Psoas muscle (tissue), 8 donors: Measurements from ENCODE around the gene LUC7L. TPM values are rescaled to one million over a fixed set of nuclear protein-coding genes. Genes with fewer than 3 reads are reported as not detected.

Source experiments
- ATAC-seq, 4 donors: fragments of 200-7000 bp; cut with Tn5 transposase; one replicate each; pipeline ENCODE4 v1.9.1; 2020; ENCODE audit warnings: moderate library complexity in 3 of 4, mild to moderate bottlenecking in 2 of 4
- DNase-seq, 2 donors: peaks; one replicate each; pipeline ENCODE4 v3.0.0-alpha.2; 2020
- H3K27ac ChIP-seq: fragments of 200-600 bp; one replicate; pipeline ENCODE4 v1.8.0; 2022
- H3K27me3 ChIP-seq, 3 donors: fragments of 200-600 bp in 1 of 3; one replicate each; pipeline versions ENCODE4 v1.6.1 to v1.8.0; 2013 to 2022; ENCODE audit warnings: low read length in 2 of 3, mild to moderate bottlenecking in 2 of 3, moderate library complexity in 1 of 3; ENCODE audit not compliant: insufficient read depth in 3 of 3
- H3K36me3 ChIP-seq, 2 donors: fragments of 200-600 bp in 1 of 2; one replicate each; pipeline versions ENCODE4 v1.6.1 to v1.8.0; 2013 to 2022; ENCODE audit warnings: low read depth in 1 of 2, mild to moderate bottlenecking in 1 of 2, moderate library complexity in 1 of 2; ENCODE audit not compliant: insufficient read depth in 1 of 2
- H3K4me1 ChIP-seq: fragments of 200-600 bp; one replicate; pipeline ENCODE4 v1.8.0; 2022
- H3K4me3 ChIP-seq: fragments of 200-600 bp; one replicate; pipeline ENCODE4 v1.8.0; 2022; ENCODE audit warnings: mild to moderate bottlenecking
- H3K9me3 ChIP-seq: fragments of 200-600 bp; one replicate; pipeline ENCODE4 v1.8.0; 2022
- CTCF ChIP-seq: fragments of 200-600 bp; IDR thresholded peaks from one replicate; pipeline ENCODE4 v1.8.0; 2022; ENCODE audit warnings: antibody characterized with exemption
- WGBS, 3 donors: extraction: QIAGEN DNeasy Blood & Tissue Kit; methylation state at CpG; one replicate each; pipeline versions ENCODE4 v1.1.6 to v1.1.7; 2013; 5-methylcytosine and 5-hydroxymethylcytosine counted together
- intact Hi-C, 2 donors: fragments of 100-400 bp; cut with DNase I; formaldehyde crosslinking; loops; one replicate each; pipeline versions ENCODE4 v1.11.0 to v1.14.2; 2022
- polyA plus RNA-seq, 3 donors: library from polyadenylated mRNA; stranded (reverse); fragments of 200-250 nt; gene quantifications; one replicate each; pipeline ENCODE4 v1.2.3, GENCODE V29; 2013
- total RNA-seq, 4 donors: library from RNA; stranded (reverse); fragmentation: NEBNext Ultra II Directional in 2 of 4; extraction: Animal tissue kit (Norgen Biotek cat#: 25700) in 2 of 4; gene quantifications; one replicate each; pipeline versions ENCODE4 v1.2.1 to v1.2.4, GENCODE V29; 2021 to 2023
- donor health status: healthy with polysubstance abuse.
- donor health status: DM: no; HTN: no; CAD: no; lungs with moderate emphysema.
- donor health status: Bipolar disorder and iron deficiency.
- donor health status: healthy.
- donor health status: DM: yes; HTN: yes; CAD: no.
- donor health status: DM: no; HTN: no; CAD: no.
- donor health status: DM: no; HTN: no; CAD: no.
- donor health status: DM: yes; HTN: yes; CAD: no.

Gene LUC7L
- total and polyA plus RNA-seq, 7 donors, result 23.8 to 58.9 (median 30.3) TPM

DNA sequence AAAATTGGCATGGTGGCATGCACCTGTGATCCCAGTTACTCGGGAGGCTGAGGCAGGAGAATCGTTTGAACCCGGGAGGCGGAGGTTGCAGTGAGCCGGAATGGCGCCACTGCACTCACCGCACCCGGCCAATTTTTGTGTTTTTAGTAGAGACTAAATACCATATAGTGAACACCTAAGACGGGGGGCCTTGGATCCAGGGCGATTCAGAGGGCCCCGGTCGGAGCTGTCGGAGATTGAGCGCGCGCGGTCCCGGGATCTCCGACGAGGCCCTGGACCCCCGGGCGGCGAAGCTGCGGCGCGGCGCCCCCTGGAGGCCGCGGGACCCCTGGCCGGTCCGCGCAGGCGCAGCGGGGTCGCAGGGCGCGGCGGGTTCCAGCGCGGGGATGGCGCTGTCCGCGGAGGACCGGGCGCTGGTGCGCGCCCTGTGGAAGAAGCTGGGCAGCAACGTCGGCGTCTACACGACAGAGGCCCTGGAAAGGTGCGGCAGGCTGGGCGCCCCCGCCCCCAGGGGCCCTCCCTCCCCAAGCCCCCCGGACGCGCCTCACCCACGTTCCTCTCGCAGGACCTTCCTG is 49.1 kb downstream of the LUC7L start, which contains the start of gene HBQ1:
Gene HBQ1 (plus strand): TSS at position 359 of the 575 bp plus-strand sequence. CDS start 28 bp downstream, at position 387.
- peak; percentile 27 for TF ChIP-seq CTCF
- 6 to 11% (median 8%) methylated on average over 29 to 59 of the region's 59 CpGs for WGBS, 3 donors
- intact Hi-C loops, result loop anchor here in 1 of 2 donors (2.0 kb wide), 1 partner anchor 73 kb away; no protein-coding TSS in a partner anchor
- Histone ChIP-seq H3K27ac (no peak within 1 kb of the TSS), H3K36me3 (no peaks in the 10 kb centered on the region), H3K4me1 (peaks cover 11% of the 10 kb centered on the region), H3K4me3 (peak within 1 kb of the TSS; percentile 49), H3K9me3 (no peaks in the 10 kb centered on the region), H3K27me3 (peaks cover 0 to 52% (median 22%) of the 10 kb centered on the region in 3 donors)
- DNase-seq (peak in 1 of 2 donors; percentile 17), ATAC-seq (peak in 1 of 4 donors; percentile 9)

- H3K27ac ChIP-seq, result no peak overlapping the region
- no peaks in the 10 kb centered on the region for H3K9me3 ChIP-seq
- ATAC-seq (no peak), DNase-seq (no peak)
- no peaks in the 10 kb centered on the region for H3K36me3 ChIP-seq
- TF ChIP-seq CTCF, result no peak
- intact Hi-C loops, result loop anchor here in 1 of 2 donors (2.0 kb wide), 1 partner anchor 73 kb away; no protein-coding TSS in a partner anchor
- 69 to 73% (median 71%) methylated on average over 17 of the region's 17 CpGs for WGBS, 3 donors
- H3K4me1 ChIP-seq, result peaks cover 11% of the 10 kb centered on the region
- no peak overlapping the region for H3K4me3 ChIP-seq
- peaks cover 0 to 60% (median 29%) of the 10 kb centered on the region in 3 donors for H3K27me3 ChIP-seq
Measured at GRCh38 chr16:179211-180092, 49.8 kb downstream of the LUC7L start.

GRCh38 chr16:178668-179015 is 50.6 kb downstream of the LUC7L start:
- H3K4me3 ChIP-seq, result no peak overlapping the region
- WGBS, 3 donors, result 84 to 91% (median 85%) methylated on average over 11 of the region's 11 CpGs
- no peak overlapping the region for H3K27ac ChIP-seq
- no peaks in the 10 kb centered on the region for H3K36me3 ChIP-seq
- intact Hi-C loops, result no loop called here
- ATAC-seq, result no peak
- H3K4me1 ChIP-seq, result peaks cover 11% of the 10 kb centered on the region
- H3K27me3 ChIP-seq, result peaks cover 0 to 62% (median 31%) of the 10 kb centered on the region in 3 donors
- DNase-seq, result no peak
- no peak for TF ChIP-seq CTCF
- H3K9me3 ChIP-seq, result no peaks in the 10 kb centered on the region

- 71 to 76% (median 72%) methylated on average over 11 of the region's 11 CpGs for WGBS, 3 donors
- intact Hi-C loops, result no loop called here
- DNase-seq, result no peak
Measured at GRCh38 chr16:177981-178667, 51.1 kb downstream of the LUC7L start.

More at GRCh38 chr16:177981-178667, 51.1 kb downstream of the LUC7L start:
- no peak for TF ChIP-seq CTCF
- Histone ChIP-seq H3K27ac (no peak overlapping the region), H3K36me3 (no peaks in the 10 kb centered on the region), H3K9me3 (no peaks in the 10 kb centered on the region), H3K4me1 (peaks cover 11% of the 10 kb centered on the region), H3K4me3 (no peak overlapping the region), H3K27me3 (peaks cover 0 to 67% (median 31%) of the 10 kb centered on the region in 3 donors)
- ATAC-seq, result no peak
